ENCODE data around the gene OLFML1. TPM values are rescaled to one million over a fixed set of nuclear protein-coding genes. Genes with fewer than 3 reads are reported as not detected.

OLFML1 gene
- total RNA-seq, 1 donor from 2014 or later, result 13.6 TPM

DNA sequence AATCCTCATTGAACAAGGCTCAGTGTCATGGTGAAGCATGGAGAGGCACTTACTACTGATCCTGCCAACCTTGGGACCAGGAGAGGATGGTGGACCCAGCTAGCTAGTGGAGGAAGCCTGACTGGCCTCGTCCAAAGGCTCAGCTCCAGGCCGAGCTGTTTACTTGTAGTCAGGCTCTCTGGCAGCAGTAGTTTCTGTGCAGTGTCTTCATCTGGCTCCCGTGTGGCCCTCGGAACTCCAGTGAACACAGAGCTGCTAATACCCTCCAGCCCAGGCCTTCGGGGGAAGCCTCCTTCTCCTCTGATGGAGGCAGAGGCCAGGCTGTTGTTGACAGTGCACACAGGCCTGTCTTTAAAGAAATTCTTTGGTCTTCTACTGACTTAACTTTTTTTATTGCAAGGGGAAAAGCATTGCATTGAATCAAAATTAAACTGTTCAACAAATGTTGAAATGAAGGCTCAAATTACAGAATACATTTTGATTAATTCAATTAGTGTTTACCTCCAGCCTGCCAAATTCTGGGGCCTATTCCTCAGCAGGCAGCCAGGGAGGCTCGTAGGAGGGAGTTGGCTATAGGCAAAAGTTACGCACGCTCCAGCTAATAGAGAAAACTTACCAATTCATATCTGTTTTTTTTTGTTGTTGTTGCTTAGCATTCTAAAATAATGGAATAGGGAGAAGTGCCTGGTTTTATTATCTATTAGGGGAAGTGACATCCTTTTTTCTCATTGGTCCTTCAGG is 47.3 kb downstream of the OLFML1 start:
- DNase-seq (ENCODE audit: low spot score), result no peak

DNA sequence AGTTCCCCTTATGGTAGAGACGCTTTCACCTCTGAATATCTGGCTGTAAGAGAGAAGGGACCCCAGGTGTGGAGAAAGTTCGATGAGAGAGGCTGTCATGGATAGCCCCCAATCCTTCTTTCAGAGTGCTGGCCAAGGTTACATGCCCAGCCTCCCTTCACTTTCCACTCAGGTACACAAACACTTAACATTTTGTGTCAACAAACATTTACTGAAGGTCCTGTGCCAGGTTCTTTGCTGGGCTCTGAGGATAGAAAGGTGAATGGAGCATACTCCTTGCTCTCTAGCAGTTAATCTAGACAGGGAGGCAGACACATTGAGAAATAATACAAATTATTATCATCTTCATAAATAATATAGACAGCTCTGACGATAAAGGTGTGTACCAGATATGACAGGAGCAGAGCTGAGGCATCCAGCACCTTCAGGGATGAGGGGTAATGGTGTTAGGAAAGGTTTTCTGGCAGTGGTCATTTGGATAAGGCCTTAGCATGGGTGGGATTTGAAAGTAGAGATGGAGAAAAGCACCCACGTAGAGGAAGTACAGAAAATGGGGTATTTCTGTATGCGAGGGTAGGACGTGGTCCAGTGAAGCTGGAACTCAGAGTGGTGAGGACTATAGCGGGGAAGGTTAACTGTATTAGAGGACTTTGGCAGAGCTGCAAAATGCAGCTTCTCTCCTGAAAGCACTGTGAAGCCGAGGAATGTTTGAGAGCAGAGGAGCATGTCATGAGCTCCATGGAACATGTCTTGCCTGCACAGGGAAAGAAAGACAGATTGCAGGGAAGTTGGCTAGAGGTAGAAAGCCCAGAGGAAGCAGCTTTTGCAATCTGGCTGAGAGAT is 48.1 kb downstream of the OLFML1 start:
- DNase-seq (ENCODE audit: low spot score), result no peak

DNA sequence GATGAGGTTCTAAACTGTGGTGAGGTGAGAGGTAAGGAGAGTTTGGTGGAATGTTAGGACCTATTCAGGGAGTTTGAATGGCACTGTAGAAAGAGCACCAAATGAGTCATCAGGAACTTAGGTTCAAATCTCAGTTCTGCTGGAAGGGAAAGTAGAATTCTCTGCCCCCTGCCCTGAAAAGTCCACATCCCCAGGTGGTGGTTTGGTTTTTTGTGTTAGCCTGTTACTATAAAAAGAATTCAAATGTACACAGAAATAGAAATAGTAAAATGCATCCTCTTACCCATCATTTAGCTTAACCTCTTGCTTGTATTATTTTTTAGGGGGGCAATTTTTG is 48.7 kb downstream of the OLFML1 start:
- DNase-seq (ENCODE audit: low spot score), result no peak

DNA sequence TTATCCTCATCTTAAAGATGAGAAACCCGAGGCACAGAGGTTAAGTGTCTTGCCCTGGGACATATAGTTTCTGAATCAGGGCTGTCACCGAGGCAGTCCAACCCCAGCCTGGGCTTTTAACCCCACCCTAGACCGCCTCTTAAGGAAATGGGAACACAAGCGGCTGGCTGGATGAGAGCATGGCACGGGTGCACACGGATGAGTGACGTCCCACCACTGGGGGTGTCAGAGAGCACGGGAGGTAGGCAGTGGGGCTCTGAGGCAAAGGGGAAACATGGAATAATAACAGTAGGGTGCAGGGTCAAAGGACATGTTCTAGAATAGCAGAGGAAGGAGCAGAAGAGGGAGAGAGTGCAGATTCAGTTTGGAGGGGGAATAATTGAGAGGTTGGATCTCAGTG is 50.8 kb downstream of the OLFML1 start:
- DNase-seq (ENCODE audit: low spot score), result no peak

DNA sequence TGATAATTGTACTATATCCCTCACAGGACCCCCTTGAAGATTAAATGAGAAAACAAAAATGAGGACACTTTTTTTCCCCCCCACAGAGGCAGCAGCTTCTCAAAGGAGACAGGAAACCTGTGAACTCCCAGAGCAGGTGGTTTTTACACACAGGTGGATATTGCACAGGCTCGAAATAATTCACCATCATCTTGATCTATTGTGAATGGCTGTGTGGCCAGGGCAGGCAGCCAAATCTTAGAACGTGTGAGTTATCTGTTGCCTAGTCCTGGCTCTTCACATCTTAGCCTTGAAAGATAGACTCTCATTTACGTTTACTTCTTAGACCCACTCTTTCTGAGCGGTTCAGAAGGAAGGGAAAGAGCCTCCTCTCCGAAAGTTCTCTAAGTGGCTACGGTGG is 52.0 kb downstream of the OLFML1 start:
- no peak for DNase-seq (ENCODE audit: low spot score)

DNA sequence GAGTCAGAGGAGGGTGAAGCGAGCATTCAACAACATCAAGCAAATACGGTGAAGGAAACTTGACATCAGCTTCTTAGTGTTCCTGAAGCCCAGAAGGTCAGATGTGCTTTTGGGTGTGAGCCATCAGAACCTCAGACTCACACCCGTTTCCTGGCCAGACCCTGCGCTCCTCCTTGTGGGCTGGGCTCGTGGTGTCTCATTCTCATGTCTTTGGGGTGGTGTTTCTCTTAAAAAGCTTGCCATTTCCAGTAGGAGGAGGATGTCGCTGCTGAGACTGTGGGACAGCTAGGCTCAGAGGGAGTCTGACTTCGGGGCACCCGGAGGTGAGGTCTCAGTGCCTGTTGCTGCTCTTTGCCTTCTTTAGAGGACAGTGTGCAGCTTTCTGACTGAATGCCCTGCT is 52.7 kb downstream of the OLFML1 start:
- no peak for DNase-seq (ENCODE audit: low spot score)

DNA sequence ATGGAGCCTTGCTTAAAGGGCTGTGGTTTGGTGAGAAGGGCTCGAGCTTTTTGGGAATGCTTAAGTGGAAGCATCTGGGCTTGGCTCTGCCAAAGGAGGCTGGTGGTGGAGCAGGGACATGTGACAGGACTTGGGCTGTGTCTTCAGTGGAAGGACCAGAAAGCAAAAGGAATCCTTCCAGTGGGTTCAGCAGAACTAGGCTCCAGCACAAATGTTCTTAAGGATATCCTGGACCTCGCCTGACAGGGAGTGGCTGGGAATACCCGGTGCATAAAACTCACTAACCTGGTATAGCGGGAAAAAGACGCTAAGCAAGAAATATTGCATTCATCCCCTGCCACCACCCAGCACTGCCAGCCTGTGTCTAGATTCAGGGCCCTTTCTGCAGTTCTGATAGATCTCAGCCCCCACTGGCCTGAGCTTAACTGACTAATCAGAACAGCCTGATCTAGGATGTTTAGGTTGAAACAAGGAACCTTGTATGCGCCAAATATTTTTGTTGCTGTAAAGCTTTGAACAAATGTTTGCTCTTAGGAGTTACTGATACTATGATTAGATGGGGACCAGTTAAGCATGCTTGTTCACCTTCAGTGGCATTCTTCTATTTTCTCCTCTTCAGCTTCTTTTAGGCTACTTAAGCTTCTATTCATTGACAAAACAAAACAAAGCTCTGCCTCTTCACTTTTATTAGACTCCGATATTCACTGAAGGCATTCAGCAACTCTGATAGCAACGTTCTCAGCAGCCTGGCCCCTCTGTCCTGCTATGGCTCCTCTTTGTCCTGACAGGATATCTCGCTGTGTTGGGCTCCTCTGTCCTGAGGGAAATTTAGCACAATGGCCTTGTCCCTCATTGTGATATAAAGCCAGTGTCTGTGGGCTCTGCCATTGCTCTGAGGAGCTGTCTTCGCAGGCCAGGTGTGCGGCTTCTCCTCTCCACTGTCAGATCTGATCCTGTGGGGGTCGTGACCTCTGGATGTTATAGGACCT is 53.5 kb downstream of the OLFML1 start:
- peak; percentile 67 for DNase-seq (ENCODE audit: low spot score)

DNA sequence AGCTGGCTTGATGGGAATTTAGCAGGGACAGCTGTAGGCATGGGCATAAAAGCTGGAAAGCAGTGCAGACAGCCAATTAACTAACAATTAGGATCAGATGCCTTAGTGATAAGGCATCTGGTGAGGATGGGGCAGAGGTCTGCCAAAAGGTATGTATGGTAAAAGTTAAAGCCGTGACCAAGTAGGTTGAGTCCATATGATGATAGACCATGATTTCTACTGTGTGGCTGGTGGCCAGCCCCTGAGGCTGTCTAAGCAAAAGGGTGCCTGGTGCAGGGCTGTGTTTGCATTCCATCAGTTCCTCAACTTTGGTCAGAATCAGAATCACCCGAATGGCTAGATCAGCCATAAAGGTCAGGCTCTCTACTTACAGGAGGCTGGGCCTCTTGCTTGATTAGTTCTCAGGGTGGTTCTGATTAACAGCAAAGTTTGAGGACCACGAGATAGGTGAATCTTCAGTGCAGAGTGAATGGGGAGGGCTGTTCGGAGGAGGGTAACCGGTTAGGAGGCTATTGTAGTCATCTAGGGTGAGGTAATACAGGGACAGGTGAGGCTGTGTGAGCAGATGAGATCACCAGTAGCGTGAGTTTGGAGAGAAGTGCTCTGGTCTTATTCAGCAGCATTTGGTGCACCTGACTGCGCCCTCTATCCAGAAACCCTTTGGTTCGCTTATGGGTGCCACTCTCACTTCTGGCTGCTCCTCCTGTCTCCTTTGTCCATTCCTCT is 55.7 kb downstream of the OLFML1 start:
- DNase-seq (ENCODE audit: low spot score), result no peak

DNA sequence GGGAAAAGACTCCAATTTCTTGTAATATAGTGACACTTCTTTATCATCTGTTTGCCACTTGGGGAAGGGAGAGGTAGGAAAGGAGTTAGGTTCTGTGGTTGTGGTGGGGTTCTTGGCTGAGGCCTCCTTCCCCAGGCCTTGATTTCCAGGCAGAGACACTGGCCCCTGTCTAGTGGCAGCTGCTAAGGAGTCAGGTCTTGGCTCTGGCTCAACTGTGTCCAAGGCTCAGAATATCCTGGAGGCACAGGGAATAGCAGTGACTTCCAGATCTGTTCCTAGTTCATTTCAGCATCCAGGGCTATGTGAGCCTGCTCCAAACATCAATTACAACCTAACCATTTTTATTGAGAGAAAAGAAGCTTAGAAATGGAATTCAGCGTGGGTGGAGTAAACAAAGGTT is 58.0 kb downstream of the OLFML1 start:
- no peak for DNase-seq (ENCODE audit: low spot score)

DNA sequence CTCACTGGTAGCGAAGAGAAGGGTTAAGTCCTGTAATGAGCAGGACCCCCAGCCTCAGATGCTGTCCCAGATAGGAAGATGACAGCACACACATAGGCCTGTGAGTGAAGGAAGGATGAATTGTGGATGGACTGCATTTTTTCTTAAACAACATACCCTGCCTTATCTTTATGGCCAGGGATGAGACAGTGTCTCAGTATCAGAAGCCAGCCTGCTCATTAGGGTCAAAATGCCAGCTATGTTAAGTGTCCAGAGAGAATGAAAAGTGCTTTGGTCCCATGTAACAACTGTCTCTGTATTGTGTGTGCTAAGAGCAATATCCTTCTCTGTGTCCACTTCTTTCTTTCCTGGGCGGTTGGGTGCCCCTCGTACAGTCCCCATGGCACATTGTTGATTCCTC is 58.7 kb downstream of the OLFML1 start:
- no peak for DNase-seq (ENCODE audit: low spot score)

DNA sequence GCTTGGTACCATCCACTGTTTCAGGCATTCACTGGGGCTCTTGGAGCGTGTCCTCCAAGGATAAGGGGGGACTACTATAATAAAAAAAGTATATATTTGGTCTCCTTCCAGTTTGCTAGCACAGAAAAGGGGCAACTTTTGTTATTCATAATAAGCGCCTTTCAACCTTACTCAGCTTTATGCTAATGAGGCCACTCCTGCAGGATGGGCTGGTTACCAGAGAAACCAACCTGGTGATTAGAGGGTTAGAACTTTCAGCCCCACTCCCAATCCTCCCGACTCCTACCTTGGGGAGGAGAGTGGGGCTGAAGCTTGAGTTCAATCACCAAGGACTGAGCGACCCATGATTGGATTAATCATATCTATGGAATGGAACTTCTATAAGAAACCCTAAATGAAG is 60.3 kb downstream of the OLFML1 start:
- DNase-seq (ENCODE audit: low spot score), result no peak

DNA sequence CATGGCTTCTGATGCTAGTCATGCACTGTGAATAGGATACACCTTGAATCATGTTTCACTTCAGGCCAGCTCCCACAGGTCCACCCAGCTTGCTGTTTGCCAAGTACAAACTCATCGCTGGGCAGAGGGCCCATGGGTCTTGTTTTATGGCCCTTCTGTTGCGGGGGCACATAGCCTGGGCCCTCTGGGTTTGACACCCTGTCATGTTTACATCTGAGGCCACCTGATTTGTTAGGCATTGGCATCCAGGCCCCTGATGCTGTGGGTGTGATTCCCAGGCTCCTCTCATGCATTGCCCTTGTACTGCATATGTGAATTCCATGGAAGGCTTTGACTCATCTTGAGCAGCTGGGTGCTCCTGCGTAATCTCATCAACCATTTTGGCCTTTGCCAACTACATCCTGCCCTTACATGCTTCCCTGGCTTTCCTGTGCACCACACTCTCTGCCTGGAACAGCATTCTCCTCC is 61.1 kb downstream of the OLFML1 start:
- no peak for DNase-seq (ENCODE audit: low spot score)

DNA sequence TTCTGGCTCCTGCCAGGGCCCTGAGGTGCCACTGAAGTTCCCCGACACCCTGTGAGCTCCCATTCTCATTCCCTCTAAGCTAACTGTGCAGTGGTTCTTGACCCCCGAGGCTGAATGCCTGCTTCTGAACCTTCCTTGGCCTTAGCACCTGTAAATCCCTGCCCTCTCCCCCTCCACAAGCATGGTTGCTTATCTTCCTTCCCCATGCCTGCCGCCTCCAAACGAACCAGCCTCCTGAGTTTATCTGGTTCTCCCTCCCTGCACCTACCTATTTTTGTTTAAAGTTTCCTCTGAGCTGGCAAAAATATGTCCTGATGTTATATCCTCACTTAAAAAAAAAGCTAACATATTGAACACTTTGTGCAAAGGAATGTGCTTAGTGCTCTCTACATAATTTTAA is 62.4 kb downstream of the OLFML1 start:
- no peak for DNase-seq (ENCODE audit: low spot score)

DNA sequence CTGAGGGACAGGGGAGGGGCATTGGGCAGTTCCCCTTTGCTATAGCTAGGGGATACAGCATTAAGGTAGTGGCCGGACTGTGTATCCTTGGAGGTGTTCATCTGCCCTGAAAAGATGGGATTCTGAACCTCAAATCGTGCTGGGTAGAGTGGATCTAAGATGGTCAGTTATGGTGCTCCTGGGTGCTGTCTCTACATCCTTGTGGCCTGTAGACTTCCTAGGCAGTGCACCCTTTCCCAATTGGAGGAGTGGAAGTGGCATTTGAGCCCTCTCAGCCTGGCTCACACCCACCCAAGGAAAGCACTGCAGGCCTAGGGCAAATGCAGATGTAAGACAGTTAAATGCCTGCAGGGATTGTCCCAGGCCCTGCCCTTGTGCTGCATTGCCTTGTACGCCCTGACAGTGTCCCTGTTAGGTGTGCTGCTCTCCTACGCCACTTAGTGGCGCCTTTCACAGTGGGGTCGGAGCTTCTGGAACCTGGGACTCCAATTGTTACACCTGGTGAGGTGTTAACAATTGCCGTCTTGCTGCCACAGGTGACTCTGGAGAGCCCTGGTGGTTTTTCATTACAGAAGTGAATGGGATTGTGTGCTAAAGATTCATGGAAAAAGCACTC is 63.5 kb downstream of the OLFML1 start:
- DNase-seq (ENCODE audit: low spot score), result no peak

DNA sequence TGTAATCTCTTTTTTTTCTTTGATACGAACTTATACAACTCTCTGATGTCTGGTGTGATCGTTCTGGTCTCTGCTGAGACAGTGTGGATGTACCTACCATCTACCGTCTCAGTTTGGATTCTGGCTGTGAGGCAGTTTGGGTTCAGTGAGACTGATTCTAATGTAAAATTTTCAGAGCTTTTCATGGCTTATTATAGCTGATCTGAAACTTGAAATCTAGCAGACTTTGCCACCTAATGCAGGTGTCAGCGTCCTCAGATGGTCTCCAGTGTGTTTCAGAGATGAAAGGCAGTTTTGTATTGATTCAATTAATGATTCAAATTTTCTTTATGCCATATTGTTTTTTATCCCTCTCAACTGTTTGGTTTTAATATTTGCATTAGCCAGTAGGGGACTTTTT is 64.4 kb downstream of the OLFML1 start:
- no peak for DNase-seq (ENCODE audit: low spot score)

DNA sequence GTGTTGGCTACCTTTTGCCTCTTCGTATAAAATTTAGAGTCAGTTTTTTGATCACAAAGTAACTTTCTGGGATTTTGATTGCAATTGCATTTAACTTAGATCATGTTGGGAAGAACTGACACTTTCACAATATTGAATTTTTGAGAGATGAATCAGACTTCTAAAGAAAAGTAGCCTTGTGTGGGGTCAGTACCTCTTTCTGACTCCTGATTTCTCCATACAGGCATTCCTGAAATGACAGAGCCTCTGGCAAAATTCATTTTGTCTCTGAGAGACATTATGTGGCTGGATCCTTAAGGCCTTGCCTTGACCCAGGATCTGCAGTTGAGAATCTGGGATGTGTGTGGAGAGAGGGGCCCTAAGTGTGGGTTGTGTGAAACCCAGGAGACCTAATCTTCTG is 66.3 kb downstream of the OLFML1 start:
- DNase-seq (ENCODE audit: low spot score), result no peak

DNA sequence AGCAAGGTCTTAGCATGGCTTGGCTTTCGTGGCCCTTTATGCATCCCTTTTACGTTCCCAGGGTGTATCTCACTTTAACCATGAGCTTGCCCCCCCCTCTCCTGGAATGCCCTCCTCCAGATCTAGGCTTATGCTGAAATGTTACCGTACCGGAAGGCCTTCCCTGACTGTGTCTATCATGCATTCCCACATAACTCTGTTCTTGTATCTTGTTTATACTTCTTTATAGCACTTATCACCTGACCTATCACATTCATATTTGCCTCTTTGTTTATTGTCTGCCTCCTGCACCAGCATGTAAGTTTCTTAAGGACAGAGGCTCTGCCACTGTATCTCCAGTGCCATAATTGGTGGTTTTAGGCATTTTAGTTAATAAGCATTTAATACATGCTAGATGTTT is 67.4 kb downstream of the OLFML1 start:
- no peak for DNase-seq (ENCODE audit: low spot score)

DNA sequence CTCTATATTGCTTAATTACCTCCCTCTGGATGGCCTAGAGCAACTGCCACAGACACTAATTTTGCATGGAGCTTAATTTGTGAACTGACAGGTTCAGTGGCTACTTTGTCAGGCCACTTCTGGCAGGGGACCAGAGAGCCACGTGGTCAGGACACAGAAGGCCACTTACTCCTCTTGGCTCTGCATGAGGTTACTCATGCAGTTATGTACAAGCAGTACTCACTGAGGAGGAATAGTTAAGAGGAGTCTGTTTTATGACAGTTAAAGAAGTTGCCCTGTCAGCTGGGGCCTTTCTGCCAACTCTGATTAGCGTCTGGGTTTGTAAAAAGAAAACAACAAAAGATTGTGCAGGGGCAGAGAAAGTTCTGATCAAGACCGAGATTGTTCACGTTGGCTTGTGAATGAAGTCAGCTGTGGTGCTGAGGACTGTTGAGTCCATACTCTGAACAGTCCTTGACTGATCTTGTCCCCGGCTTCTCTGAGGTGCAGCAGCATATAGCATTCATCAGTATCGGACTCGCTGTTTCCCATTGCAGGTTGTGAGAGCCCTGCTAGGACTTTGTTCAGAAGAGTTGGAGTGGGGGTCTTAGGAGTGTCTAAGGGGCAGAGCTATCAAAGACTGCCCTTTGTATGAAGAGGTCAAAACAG is 69.9 kb downstream of the OLFML1 start:
- no peak for DNase-seq (ENCODE audit: low spot score)

DNA sequence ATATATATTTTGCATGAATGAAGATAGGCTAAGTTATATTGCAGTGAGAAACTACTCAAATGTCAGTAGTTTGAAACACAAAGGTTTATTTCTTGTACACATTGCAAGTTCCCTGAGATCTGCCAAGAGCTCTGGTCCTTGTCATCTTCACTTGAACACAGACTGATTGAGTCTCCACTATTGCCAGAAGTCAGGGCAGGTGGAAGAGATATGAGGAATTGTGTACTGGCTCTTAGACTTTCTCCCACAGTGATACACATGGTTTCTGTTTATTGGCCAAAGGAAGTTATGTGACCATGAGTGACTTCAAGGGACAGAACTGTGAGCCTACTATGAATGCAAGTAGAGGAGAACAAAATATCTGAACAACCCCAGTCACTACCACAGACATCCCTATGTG is 72.7 kb downstream of the OLFML1 start:
- DNase-seq (ENCODE audit: low spot score), result no peak
